ENCODE data around the gene NXPH2. TPM values are rescaled to one million over a fixed set of nuclear protein-coding genes. Genes with fewer than 3 reads are reported as not detected.

The NXPH2 gene
- total RNA-seq, 1 donor from 2014 or later: 0.12 TPM

DNA sequence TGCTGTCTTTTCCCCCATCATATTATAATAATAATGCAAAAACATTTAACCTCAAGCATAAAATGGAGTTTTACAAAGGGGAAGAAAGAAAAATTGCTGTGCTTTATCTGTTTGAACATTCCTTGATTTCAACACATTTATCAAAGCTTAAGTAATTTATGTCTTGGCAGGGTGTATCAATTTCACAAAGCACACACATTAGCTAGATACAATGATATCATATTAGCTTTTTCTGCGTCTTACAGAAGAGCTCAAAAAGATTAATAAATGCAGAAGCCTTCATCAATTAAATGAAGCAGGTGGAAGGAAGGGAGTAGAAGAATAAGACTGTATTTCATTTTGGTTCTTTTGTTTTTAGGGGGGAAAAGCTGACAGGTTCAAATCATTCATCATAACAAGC lies 103.0 kb downstream of the NXPH2 start:
- DNase-seq (ENCODE audit: low read depth): no peak
- TF ChIP-seq, protein P1, sequence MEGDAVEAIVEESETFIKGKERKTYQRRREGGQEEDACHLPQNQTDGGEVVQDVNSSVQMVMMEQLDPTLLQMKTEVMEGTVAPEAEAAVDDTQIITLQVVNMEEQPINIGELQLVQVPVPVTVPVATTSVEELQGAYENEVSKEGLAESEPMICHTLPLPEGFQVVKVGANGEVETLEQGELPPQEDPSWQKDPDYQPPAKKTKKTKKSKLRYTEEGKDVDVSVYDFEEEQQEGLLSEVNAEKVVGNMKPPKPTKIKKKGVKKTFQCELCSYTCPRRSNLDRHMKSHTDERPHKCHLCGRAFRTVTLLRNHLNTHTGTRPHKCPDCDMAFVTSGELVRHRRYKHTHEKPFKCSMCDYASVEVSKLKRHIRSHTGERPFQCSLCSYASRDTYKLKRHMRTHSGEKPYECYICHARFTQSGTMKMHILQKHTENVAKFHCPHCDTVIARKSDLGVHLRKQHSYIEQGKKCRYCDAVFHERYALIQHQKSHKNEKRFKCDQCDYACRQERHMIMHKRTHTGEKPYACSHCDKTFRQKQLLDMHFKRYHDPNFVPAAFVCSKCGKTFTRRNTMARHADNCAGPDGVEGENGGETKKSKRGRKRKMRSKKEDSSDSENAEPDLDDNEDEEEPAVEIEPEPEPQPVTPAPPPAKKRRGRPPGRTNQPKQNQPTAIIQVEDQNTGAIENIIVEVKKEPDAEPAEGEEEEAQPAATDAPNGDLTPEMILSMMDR (conservative IDR thresholded peaks at IDR 0.05; ENCODE audit: low read depth, low read length): no peak
- H3K4me3 ChIP-seq (ENCODE audit: low read depth, low read length): no peak overlapping the region

DNA sequence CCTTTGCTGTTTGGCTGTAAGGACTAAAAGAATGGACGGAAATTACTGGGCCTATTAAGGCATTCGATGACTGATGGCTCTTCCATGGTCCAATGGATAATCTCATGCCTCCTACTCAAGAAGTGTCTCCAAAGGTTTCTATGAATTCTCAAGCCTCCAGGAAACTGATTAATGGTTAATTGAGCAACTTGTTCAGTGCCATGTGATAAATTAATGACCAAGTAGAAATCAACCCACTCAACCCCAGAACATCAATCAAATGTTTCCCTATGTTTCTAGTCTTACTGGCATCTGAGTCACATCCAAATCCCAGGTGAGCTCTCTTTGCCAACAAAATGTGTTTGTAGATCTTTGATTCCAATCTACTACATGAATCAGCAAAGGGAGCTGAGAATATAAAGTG lies 103.6 kb downstream of the NXPH2 start:
- peak; percentile 88 for DNase-seq (ENCODE audit: low read depth)
- no peak overlapping the region for H3K4me3 ChIP-seq (ENCODE audit: low read depth, low read length)
- TF ChIP-seq, protein P1 (conservative IDR thresholded peaks at IDR 0.05; ENCODE audit: low read depth, low read length): no peak

DNA sequence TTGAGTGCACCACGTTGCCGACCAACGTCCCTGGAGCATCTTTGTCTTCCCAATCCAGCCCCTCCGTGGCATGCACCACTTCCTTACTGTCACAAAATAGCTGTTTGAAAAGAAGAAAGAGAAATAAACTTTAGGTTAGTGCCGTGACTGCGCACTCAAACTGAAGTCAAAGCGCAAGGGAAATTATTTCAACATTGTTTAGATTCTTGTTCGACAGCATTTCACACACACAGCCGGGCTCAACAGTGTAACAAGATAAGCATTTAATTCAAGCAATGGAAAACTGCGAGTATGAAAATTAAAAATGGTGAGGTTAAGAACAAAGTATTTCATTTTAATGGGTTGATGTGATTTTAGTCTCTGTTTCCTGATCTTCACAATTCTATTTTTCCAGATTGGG lies 108.6 kb downstream of the NXPH2 start:
- H3K4me3 ChIP-seq (ENCODE audit: low read depth, low read length): no peak overlapping the region
- DNase-seq (ENCODE audit: low read depth): no peak
- TF ChIP-seq, protein P1 (conservative IDR thresholded peaks at IDR 0.05; ENCODE audit: low read depth, low read length): no peak

DNA sequence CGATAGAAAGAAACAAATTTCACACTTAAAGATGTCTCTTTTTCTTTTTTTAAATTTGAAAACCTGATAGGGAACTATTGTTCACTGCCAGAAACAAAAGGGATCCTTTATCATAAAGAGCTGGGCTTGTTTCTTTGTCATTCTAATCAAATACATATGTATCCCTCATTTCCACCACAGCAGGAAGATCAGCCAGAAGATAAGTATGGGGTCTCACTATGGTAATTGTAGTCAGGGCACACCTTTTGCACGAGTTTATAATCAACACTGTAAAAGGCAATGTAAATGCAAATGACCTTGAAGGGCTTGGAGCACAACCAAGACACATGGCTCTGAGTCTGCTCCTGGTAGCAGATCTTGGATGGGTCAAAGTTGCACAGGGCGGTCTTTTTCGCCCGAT lies 109.5 kb downstream of the NXPH2 start:
- TF ChIP-seq, protein P1 (conservative IDR thresholded peaks at IDR 0.05; ENCODE audit: low read depth, low read length): no peak
- no peak overlapping the region for H3K4me3 ChIP-seq (ENCODE audit: low read depth, low read length)
- DNase-seq (ENCODE audit: low read depth): no peak

DNA sequence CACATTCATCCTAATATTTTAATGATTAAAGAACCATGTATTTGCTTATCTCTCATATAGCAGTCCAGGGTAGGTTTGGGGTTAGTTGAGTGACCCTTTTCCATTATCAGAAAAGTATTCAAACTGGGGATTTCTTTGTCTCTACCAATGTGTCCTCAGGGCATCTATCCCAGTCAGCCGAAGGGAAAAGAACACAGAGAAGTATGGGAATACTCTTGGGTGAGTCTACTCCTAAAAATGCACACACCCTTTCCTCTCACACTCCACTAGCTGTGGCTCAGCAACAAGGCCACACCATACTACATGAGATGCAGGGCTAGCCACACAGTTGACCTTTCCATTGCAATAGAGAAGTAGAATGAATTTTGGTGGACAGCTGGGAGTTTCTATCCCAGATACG lies 114.3 kb downstream of the NXPH2 start:
- TF ChIP-seq, protein P1 (conservative IDR thresholded peaks at IDR 0.05; ENCODE audit: low read depth, low read length): no peak
- no peak for DNase-seq (ENCODE audit: low read depth)
- H3K4me3 ChIP-seq (ENCODE audit: low read depth, low read length): no peak overlapping the region

DNA sequence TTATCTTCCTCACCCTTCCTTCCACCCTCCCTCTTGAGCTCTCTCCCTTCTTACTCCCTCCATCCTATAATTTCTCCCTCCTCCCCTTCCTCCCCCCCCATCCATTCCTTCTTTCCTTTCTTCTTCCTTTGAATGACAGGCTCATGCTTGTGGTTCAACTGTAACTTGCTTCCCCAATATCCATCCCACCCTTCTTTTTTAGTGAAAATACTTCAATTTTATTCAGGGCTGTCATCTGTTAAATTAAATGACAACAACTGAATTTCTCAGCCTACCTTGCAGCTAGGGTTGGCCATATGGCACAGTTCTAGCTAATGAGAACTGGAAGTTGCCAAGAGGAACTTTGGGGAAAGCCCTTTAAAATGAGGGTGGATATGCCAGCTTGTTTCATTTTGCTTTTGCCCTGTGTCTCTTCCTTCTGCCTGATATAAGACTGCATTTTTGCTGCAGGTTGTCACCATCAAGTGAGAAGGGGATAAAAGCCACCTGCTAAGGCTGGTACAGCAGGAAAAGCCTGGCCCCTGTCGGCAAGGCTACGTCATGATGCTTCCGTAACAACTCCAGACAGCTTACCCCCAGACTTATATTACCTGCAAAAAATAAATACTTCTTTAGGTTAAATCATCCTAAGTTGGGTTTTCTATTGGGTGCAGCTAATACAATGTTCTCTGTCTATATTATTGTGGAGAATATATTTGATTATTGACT lies 121.8 kb downstream of the NXPH2 start:
- no peak overlapping the region for H3K4me3 ChIP-seq (ENCODE audit: low read depth, low read length)
- TF ChIP-seq, protein P1 (conservative IDR thresholded peaks at IDR 0.05; ENCODE audit: low read depth, low read length): peak; percentile 31
- DNase-seq (ENCODE audit: low read depth): no peak

DNA sequence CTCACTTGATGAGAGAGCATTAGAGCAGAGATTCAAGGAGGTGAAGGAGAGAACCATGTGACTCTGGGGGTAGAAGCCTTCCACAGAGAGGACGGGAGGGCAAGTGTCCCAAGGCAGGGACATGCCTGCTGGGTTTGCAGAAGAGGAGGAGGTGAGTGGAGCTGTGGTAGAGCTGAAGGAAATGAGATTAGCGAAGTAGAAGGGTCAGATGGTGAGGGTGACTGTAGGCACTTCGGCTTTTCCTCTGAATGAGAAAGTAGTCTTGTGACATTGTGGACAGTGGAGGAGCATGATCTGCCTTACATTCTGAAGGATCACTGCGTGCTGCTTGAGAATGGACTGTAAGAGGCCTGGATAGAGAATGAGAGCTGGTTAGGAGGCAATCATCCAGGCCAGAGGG lies 126.0 kb downstream of the NXPH2 start:
- DNase-seq (ENCODE audit: low read depth): no peak
- TF ChIP-seq, protein P1 (conservative IDR thresholded peaks at IDR 0.05; ENCODE audit: low read depth, low read length): no peak
- H3K4me3 ChIP-seq (ENCODE audit: low read depth, low read length): no peak overlapping the region

Measured in epithelial cell of proximal tubule (primary cell).